K562 (cell line): ENCODE data around the gene SCPEP1. TPM values are rescaled to one million over a fixed set of nuclear protein-coding genes. Genes with fewer than 3 reads are reported as not detected.
A peak's percentile ranks its signal among the peaks of the same experiment; 100 is the strongest.

ENCODE experiments used
- ATAC-seq: fragments of 200-7000 bp; cut with Tn5 transposase; 3 replicates; pipeline ENCODE4 v1.9.1; 2020; ENCODE audit warnings: moderate library complexity
- BruUV-seq: library from RNA; stranded (reverse); fragments of 400-500 nt; replicated peaks from 2 replicates; lab custom pipeline; 2021; lab: Mats Ljungman, UMichigan
- CTCF ChIA-PET: fragments of 300-600 bp; formaldehyde crosslinking; extraction: SDS; loops from one replicate; lab custom pipeline; 2021; ENCODE audit warnings: low intra/inter-chr PET ratio; lab: Yijun Ruan, JAX
- POLR2A ChIA-PET: fragments of 300-600, 350-650 bp; sonication (Branson Sonifier 250); formaldehyde crosslinking; extraction: SDS; loops from one replicate; lab custom pipeline; 2021; ENCODE audit warnings: antibody characterized with exemption, inconsistent platforms; lab: Yijun Ruan, JAX
- DNase-seq, 4 experiments: peaks; one replicate each; pipeline versions ENCODE4 v3.0.0 to v3.0.0-alpha.2; 2011 to 2018; ENCODE audit warnings: low spot score in 3 of 4, mixed read lengths in 3 of 4; ENCODE audit errors: extremely low read depth in 1 of 4
- FAIRE-seq: peaks from 2 replicates; lab custom pipeline; 2011; peaks lifted over from hg19 to GRCh38; lab: Jason Lieb, UNC
- H2AFZ ChIP-seq: 2 replicates; pipeline ENCODE4 v1.6.0; 2011; ENCODE audit warnings: low read depth, low read length, control low read depth, inconsistent platforms
- H3K27ac ChIP-seq: fragments of 200-600 bp; 3 replicates; pipeline ENCODE4 v1.8.0; 2011; ENCODE audit warnings: low read depth, mild to moderate bottlenecking, control low read depth, inconsistent platforms, low read length, moderate library complexity, mixed read lengths; ENCODE audit errors: extremely low read depth
- H3K27me3 ChIP-seq, 2 experiments: fragments of 300-600 bp in 1 of 2; 2 replicates in 1 of 2; 3 replicates in 1 of 2; pipeline versions ENCODE4 v1.6.0 to v1.8.0; 2011; ENCODE audit warnings: inconsistent platforms in 2 of 2, low read length in 2 of 2, mild to moderate bottlenecking in 1 of 2, mixed read lengths in 1 of 2, moderate library complexity in 1 of 2; ENCODE audit not compliant: control insufficient read depth in 2 of 2, insufficient read depth in 2 of 2
- H3K36me3 ChIP-seq: fragments of 300-600 bp; 3 replicates; pipeline ENCODE4 v1.8.0; 2011; ENCODE audit warnings: mild to moderate bottlenecking, low read length, inconsistent platforms; ENCODE audit not compliant: control insufficient read depth, insufficient read depth
- H3K4me1 ChIP-seq, 2 experiments: fragments of 200-600 bp in 1 of 2; replicated peaks in 1 of 2; 2 replicates in 1 of 2; 3 replicates in 1 of 2; pipeline versions ENCODE4 v1.5.1 to v1.8.0; 2011; ENCODE audit warnings: inconsistent platforms in 2 of 2, low read length in 2 of 2, mild to moderate bottlenecking in 1 of 2, mixed read lengths in 1 of 2, moderate library complexity in 1 of 2; ENCODE audit not compliant: control insufficient read depth in 2 of 2, insufficient read depth in 2 of 2
- H3K4me2 ChIP-seq: 2 replicates; pipeline ENCODE4 v1.6.1; 2011; ENCODE audit warnings: low read length, control low read depth, inconsistent platforms, mixed read lengths; ENCODE audit not compliant: insufficient read depth
- H3K4me3 ChIP-seq: fragments of 200-600 bp; sonication (generic), shearing (Covaris generic); 2 replicates; pipeline ENCODE4 v1.5.1; 2016; ENCODE audit warnings: control low read depth, inconsistent platforms
- H3K79me2 ChIP-seq: fragments of 200-600 bp; 3 replicates; pipeline ENCODE4 v1.8.0; 2011; ENCODE audit warnings: low read length, inconsistent platforms; ENCODE audit not compliant: control insufficient read depth, insufficient read depth
- H3K9ac ChIP-seq, 2 experiments: 2 replicates each; pipeline versions ENCODE4 v1.6.0 to v1.6.1; 2011; ENCODE audit warnings: low read depth in 2 of 2, low read length in 2 of 2, control low read depth in 1 of 2, inconsistent platforms in 1 of 2, mild to moderate bottlenecking in 1 of 2, mixed read lengths in 1 of 2; ENCODE audit not compliant: insufficient read depth in 1 of 2
- H3K9me1 ChIP-seq: one replicate; pipeline ENCODE4 v1.6.0; 2011; ENCODE audit warnings: inconsistent platforms, mild to moderate bottlenecking, low read length, moderate library complexity; ENCODE audit not compliant: control insufficient read depth, insufficient read depth
- H3K9me3 ChIP-seq: replicated peaks from 2 replicates; pipeline ENCODE4 v1.5.1; 2011; ENCODE audit warnings: low read depth, low read length, inconsistent platforms; ENCODE audit not compliant: control insufficient read depth, insufficient read depth
- H4K20me1 ChIP-seq: replicated peaks from 2 replicates; pipeline ENCODE4 v1.6.1; 2011; ENCODE audit warnings: low read length, inconsistent platforms, mixed read lengths; ENCODE audit not compliant: control insufficient read depth, insufficient read depth
- CBX2 ChIP-seq: fragments of 200-600 bp; sonication (generic); IDR thresholded peaks from one replicate; pipeline ENCODE4 v1.6.1; 2012; ENCODE audit warnings: mild to moderate bottlenecking, low read length, inconsistent platforms; ENCODE audit not compliant: insufficient read depth, poor library complexity, severe bottlenecking
- CTCF ChIP-seq, 3 experiments: IDR thresholded peaks in 2 of 3; conservative IDR thresholded peaks in 1 of 3; 2 replicates each; pipeline ENCODE4 v1.5.1; 2011 to 2012; ENCODE audit warnings: low read length in 3 of 3, mild to moderate bottlenecking in 3 of 3, control low read depth in 2 of 3, improper control_type of control experiment in 1 of 3, inconsistent platforms in 1 of 3, low read depth in 1 of 3, mixed read lengths in 1 of 3, moderate library complexity in 1 of 3; ENCODE audit not compliant: insufficient read depth in 2 of 3
- CXXC5 ChIP-seq: fragments of 250-450 bp; sonication (Bioruptor Pico); IDR thresholded peaks from 2 replicates; pipeline ENCODE4 v1.8.0; 2022; ENCODE audit warnings: inconsistent platforms, mild to moderate bottlenecking, moderate library complexity
- MLLT1 ChIP-seq, 2 experiments: fragments of 450-650 bp; IDR thresholded peaks; 2 replicates each; pipeline ENCODE4 v1.6.1; 2016
- MTA1 ChIP-seq: fragments of 450-650 bp; IDR thresholded peaks from 2 replicates; pipeline ENCODE4 v1.6.1; 2017; ENCODE audit warnings: borderline replicate concordance
- TEAD2 ChIP-seq: fragments of 450-650 bp; IDR thresholded peaks from 2 replicates; pipeline ENCODE4 v1.6.1; 2016; ENCODE audit warnings: missing genetic modification characterization, control low read depth, missing compliant biosample characterization
- THAP12 ChIP-seq: fragments of 250-450 bp; sonication (Bioruptor Pico); IDR thresholded peaks from 2 replicates; pipeline ENCODE4 v1.9.0; 2021; ENCODE audit warnings: mild to moderate bottlenecking, inconsistent platforms
- THRAP3 ChIP-seq: fragments of 450-650 bp; IDR thresholded peaks from 2 replicates; pipeline ENCODE4 v1.6.1; 2016; ENCODE audit warnings: mild to moderate bottlenecking, inconsistent platforms, borderline replicate concordance
- WGBS: fragments of 100-300 bp; shearing (Covaris generic); methylation state at CpG from one replicate; pipeline ENCODE4 v1.1.6; 2016; ENCODE audit warnings: low coverage, mixed read lengths; ENCODE audit not compliant: insufficient coverage; ENCODE audit errors: missing lambda C conversion rate; 5-methylcytosine and 5-hydroxymethylcytosine counted together
- in situ Hi-C: fragments of 300-500 bp; cut with MboI; formaldehyde crosslinking; loops from 4 replicates; pipeline ENCODE4 v1.15.0; 2018; ENCODE audit warnings: inconsistent platforms, mixed read lengths
- intact Hi-C: fragments of 100-400 bp; cut with micrococcal nuclease; formaldehyde crosslinking; loops from 2 replicates; pipeline ENCODE4 v1.14.2; 2022
- polyA plus RNA-seq, 8 experiments: library from polyadenylated mRNA; depleted of rRNA in 4 of 8; stranded (reverse) in 5 of 8; unstranded in 3 of 8; fragments of >200 nt; fragmentation: Nextera tagmentation in 2 of 8; fragmentation: Illumina TruSeq in 1 of 8; extraction: Ambion mirVana in 2 of 8; extraction: Trizol in 1 of 8; gene quantifications; 2 replicates each; pipeline versions ENCODE4 v1.2.1 to v1.2.3, GENCODE V29; 2011 to 2014; ENCODE audit warnings: inconsistent platforms in 1 of 8, missing spikeins in 1 of 8
- total RNA-seq, 7 experiments: library from RNA; depleted of rRNA in 6 of 7; stranded (reverse); fragments of >200 nt in 6 of 7; fragmentation: Illumina TruSeq in 2 of 7; extraction: Trizol in 2 of 7; gene quantifications; 2 replicates each; pipeline versions ENCODE4 v1.2.1 to v1.2.3, GENCODE V29; 2011 to 2021; ENCODE audit warnings: low replicate concordance in 1 of 7

SCPEP1 gene
- total and polyA plus RNA-seq, 9 of the 15 experiments (the other 6 are each of a cell fraction or from before 2014, with no cell fraction given), result 5.1 to 14.8 (median 7.2) TPM

- peak overlapping the region in 1 of 2 experiments; percentile 11; a peak in 1 of 4 replicates for H3K9ac ChIP-seq
- FAIRE-seq, result peak; percentile 6
- peak overlapping the region; percentile 85 for H2AFZ ChIP-seq
- H3K27me3 ChIP-seq, result no peaks in the 10 kb centered on the region
- TF ChIP-seq CTCF (IDR thresholded peaks at IDR 0.05 in 2 of 3, conservative IDR thresholded peaks at IDR 0.05 in 1 of 3; ENCODE audit: insufficient read depth in 2 of 3, low read depth in 1 of 3, low read length in 3 of 3) (peak in 2 of 3 experiments; percentile 40 to 49; a peak in 4 of 6 replicates), CXXC5 (CRISPR knock-in tag) (no peak), TEAD2 (tag) (0 out of 2 replicates have a peak, but pooled peaks have one; percentile 27), THAP12 (no peak), MTA1 (no peak), CBX2 (no peak), THRAP3 (no peak), MLLT1 (IDR thresholded peaks at IDR 0.05) (no peak)
- TF ChIP-seq, all 486 proteins: peak for 2
- ATAC-seq, result peak; percentile 84
- no peak overlapping the region for H3K4me3 ChIP-seq
- WGBS, result 8% methylated on average over 5 of the region's 5 CpGs
- peak in 2 of 4 experiments; percentile 28 to 38 for DNase-seq
- intact Hi-C loops, result loop anchor here (5.0 kb wide), 1 partner anchor 38 kb away; no protein-coding TSS in a partner anchor
- ChIA-PET CTCF (no interaction called here), POLR2A (interaction anchor here (0.9 to 1.4 kb wide), 5 partner anchors 9 to 35 kb away, joined by 3 to 6 read pairs (median 4); partner anchors contain the start of gene AKAP1)
- no peaks in the 10 kb centered on the region for H3K9me3 ChIP-seq
- H3K36me3 ChIP-seq, result no peaks in the 10 kb centered on the region
- peak overlapping the region; percentile 47; the same call in 1 of the 2 replicates for H3K4me2 ChIP-seq
- H3K4me1 ChIP-seq, result peaks cover 15 to 20% of the 10 kb centered on the region in 2 experiments; a peak in 4 of 5 replicates
- H3K9me1 ChIP-seq, result no peaks in the 10 kb centered on the region
- no peaks in the 10 kb centered on the region for H4K20me1 ChIP-seq
- H3K27ac ChIP-seq, result no peak overlapping the region
- BruUV-seq, result no TSS peak
- in situ Hi-C loops, result no loop called here
- no peaks in the 10 kb centered on the region for H3K79me2 ChIP-seq
These were observed 72.4 kb downstream of the SCPEP1 start for GRCh38 chr17:57050306-57050705.
